Ishikawa (cell line): Measurements from ENCODE around the gene PRKCZ.

Experiments used
- CEBPB ChIP-seq: IDR thresholded peaks from 2 replicates; pipeline ENCODE4 v1.6.1; 2012
- EP300 ChIP-seq: IDR thresholded peaks from 2 replicates; pipeline ENCODE4 v1.6.1; 2012; ENCODE audit warnings: borderline replicate concordance
- FOXM1 ChIP-seq: IDR thresholded peaks from 2 replicates; pipeline ENCODE4 v1.6.1; 2012; ENCODE audit warnings: low read depth, borderline replicate concordance
- MAX ChIP-seq: IDR thresholded peaks from 2 replicates; pipeline ENCODE4 v1.6.1; 2012
- RAD21 ChIP-seq: IDR thresholded peaks from 2 replicates; pipeline ENCODE4 v1.6.1; 2012; ENCODE audit warnings: low read depth
- TAF1 ChIP-seq: IDR thresholded peaks from 2 replicates; pipeline ENCODE4 v1.6.1; 2012; ENCODE audit warnings: low read depth, mild to moderate bottlenecking
- TCF12 ChIP-seq: IDR thresholded peaks from 2 replicates; pipeline ENCODE4 v1.6.1; 2012; ENCODE audit warnings: low read depth
- YY1 ChIP-seq: IDR thresholded peaks from 2 replicates; pipeline ENCODE4 v1.6.1; 2012; ENCODE audit warnings: low read depth

- TF ChIP-seq TAF1 = no peak
- no peak for TF ChIP-seq YY1
- no peak for TF ChIP-seq FOXM1
- TF ChIP-seq RAD21 = no peak
- TF ChIP-seq CEBPB = no peak
- no peak for TF ChIP-seq TCF12
- no peak for TF ChIP-seq MAX
- TF ChIP-seq EP300 = no peak
Measured at GRCh38 chr1:2093055-2093454, 42.8 kb downstream of the PRKCZ start.
